GM23338 (cell line): ENCODE data around the gene TNFSF12. TPM values are rescaled to one million over a fixed set of nuclear protein-coding genes. Genes with fewer than 3 reads are reported as not detected.

Experiments used
- ATAC-seq: fragments of 200-7000 bp; cut with Tn5 transposase; 3 replicates; pipeline ENCODE4 v1.9.1; 2020
- DNase-seq: peaks from one replicate; pipeline ENCODE4 v3.0.0-alpha.2; 2015; ENCODE audit warnings: low spot score
- H2AFZ ChIP-seq: fragments of 200-600 bp; sonication (generic); 2 replicates; pipeline ENCODE4 v1.8.0; 2016; ENCODE audit warnings: antibody characterized with exemption, mild to moderate bottlenecking, moderate library complexity
- H3F3A ChIP-seq: fragments of 200-600 bp; sonication (generic); replicated peaks from 2 replicates; pipeline ENCODE4 v1.8.0; 2017; ENCODE audit warnings: antibody characterized with exemption, mixed run types, low read depth
- H3K27ac ChIP-seq: fragments of 200-600 bp; sonication (generic); 2 replicates; pipeline ENCODE4 v1.6.1; 2016; ENCODE audit warnings: low read depth
- H3K27me3 ChIP-seq: fragments of 200-600 bp; sonication (generic); 2 replicates; pipeline ENCODE4 v1.8.0; 2016; ENCODE audit warnings: mild to moderate bottlenecking, mixed run types, moderate library complexity; ENCODE audit not compliant: insufficient read depth
- H3K36me3 ChIP-seq: fragments of 200-600 bp; sonication (generic); 2 replicates; pipeline ENCODE4 v1.8.0; 2016; ENCODE audit warnings: mild to moderate bottlenecking; ENCODE audit not compliant: insufficient read depth
- H3K4me1 ChIP-seq: fragments of 200-600 bp; sonication (generic); 2 replicates; pipeline ENCODE4 v1.8.0; 2016; ENCODE audit warnings: mild to moderate bottlenecking, moderate library complexity; ENCODE audit not compliant: insufficient read depth
- H3K4me2 ChIP-seq: fragments of 200-600 bp; sonication (generic); 2 replicates; pipeline ENCODE4 v1.7.1; 2017; ENCODE audit warnings: mixed run types
- H3K4me3 ChIP-seq: fragments of 200-600 bp; sonication (generic); 2 replicates; pipeline ENCODE4 v1.6.1; 2016; ENCODE audit warnings: mixed run types
- H3K79me2 ChIP-seq: fragments of 200-600 bp; sonication (generic); replicated peaks from 2 replicates; pipeline ENCODE4 v1.8.0; 2017; ENCODE audit warnings: mild to moderate bottlenecking; ENCODE audit not compliant: insufficient read depth
- H3K9me2 ChIP-seq: fragments of 200-600 bp; sonication (generic); 2 replicates; pipeline ENCODE4 v1.8.0; 2017; ENCODE audit not compliant: insufficient read depth
- H4K20me1 ChIP-seq: fragments of 200-600 bp; sonication (generic); replicated peaks from 2 replicates; pipeline ENCODE4 v1.8.0; 2017; ENCODE audit warnings: mild to moderate bottlenecking; ENCODE audit not compliant: insufficient read depth
- H3K27ac Mint-ChIP-seq: 2 replicates; pipeline ENCODE4 v1.8.0; 2020; ENCODE audit warnings: inconsistent platforms, mild to moderate bottlenecking, moderate library complexity, mixed read lengths
- H3K27me3 Mint-ChIP-seq: 3 replicates; pipeline ENCODE4 v1.8.0; 2022; ENCODE audit warnings: low read depth, mild to moderate bottlenecking, moderate library complexity, mixed read lengths, inconsistent platforms; ENCODE audit not compliant: insufficient read depth, poor library complexity
- H3K36me3 Mint-ChIP-seq: 3 replicates; pipeline ENCODE4 v1.8.0; 2021; ENCODE audit warnings: low read depth, mild to moderate bottlenecking, inconsistent platforms, moderate library complexity, mixed read lengths
- H3K4me1 Mint-ChIP-seq: 3 replicates; pipeline ENCODE4 v1.8.0; 2020; ENCODE audit warnings: mild to moderate bottlenecking, inconsistent platforms, mixed read lengths
- H3K4me3 Mint-ChIP-seq: 3 replicates; pipeline ENCODE4 v1.8.0; 2021; ENCODE audit warnings: moderate library complexity, mild to moderate bottlenecking, inconsistent platforms, mixed read lengths
- H3K9me3 Mint-ChIP-seq: 3 replicates; pipeline ENCODE4 v1.8.0; 2020; ENCODE audit warnings: moderate library complexity, mild to moderate bottlenecking, inconsistent platforms, mixed read lengths
- CREB1 ChIP-seq: fragments of 250-450 bp; sonication (Bioruptor Pico); IDR thresholded peaks from 2 replicates; pipeline ENCODE4 v1.5.0; 2020; ENCODE audit warnings: low read depth, mild to moderate bottlenecking, moderate library complexity
- EZH2 ChIP-seq: fragments of 200-600 bp; sonication (generic); IDR thresholded peaks from one replicate; pipeline ENCODE4 v1.8.0; 2017; ENCODE audit warnings: antibody characterized with exemption, mild to moderate bottlenecking, low read depth; ENCODE audit not compliant: unreplicated experiment
- EZH2phosphoT487 ChIP-seq: fragments of 200-600 bp; sonication (generic); IDR thresholded peaks from one replicate; pipeline ENCODE4 v1.8.1; 2018; ENCODE audit warnings: antibody characterized with exemption; ENCODE audit not compliant: unreplicated experiment
- JUNB ChIP-seq: IDR thresholded peaks from one replicate; pipeline ENCODE4 v1.6.1; 2016; ENCODE audit warnings: antibody characterized with exemption; ENCODE audit not compliant: unreplicated experiment
- NANOG ChIP-seq: IDR thresholded peaks from 2 replicates; pipeline ENCODE4 v1.6.1; 2016; ENCODE audit warnings: antibody characterized with exemption, borderline replicate concordance
- POLR2AphosphoS5 ChIP-seq: IDR thresholded peaks from 2 replicates; pipeline ENCODE4 v1.6.1; 2016; ENCODE audit warnings: antibody characterized with exemption, low read depth
- STAT1 ChIP-seq: IDR thresholded peaks from one replicate; pipeline ENCODE4 v1.6.1; 2016; ENCODE audit warnings: antibody characterized with exemption; ENCODE audit not compliant: unreplicated experiment
- ZNF114 ChIP-seq: fragments of 250-450 bp; sonication (Bioruptor Pico); IDR thresholded peaks from 2 replicates; pipeline ENCODE4 v1.5.0; 2020; ENCODE audit warnings: mild to moderate bottlenecking, moderate library complexity
- ZNF331 ChIP-seq: fragments of 250-450 bp; sonication (Bioruptor Pico); IDR thresholded peaks from 2 replicates; pipeline ENCODE4 v1.5.0; 2020; ENCODE audit warnings: low read depth, mild to moderate bottlenecking, moderate library complexity
- ZNF462 ChIP-seq: fragments of 250-450 bp; sonication (Bioruptor Pico); IDR thresholded peaks from 2 replicates; pipeline ENCODE4 v1.5.0; 2020; ENCODE audit warnings: mild to moderate bottlenecking, moderate library complexity
- polyA plus RNA-seq: library from polyadenylated mRNA; unstranded; fragments of >200 nt; fragmentation: Nextera tagmentation; extraction: Ambion mirVana; gene quantifications from 2 replicates; pipeline ENCODE4 v1.2.1, GENCODE V29; 2016
- total RNA-seq: library from RNA; depleted of rRNA; stranded (reverse); fragments of >200 nt; shearing (Covaris generic); gene quantifications from 2 replicates; pipeline ENCODE4 v1.2.3, GENCODE V29; 2014
- TF ChIP-seq, protein P1 (sequence below): IDR thresholded peaks from 2 replicates; pipeline ENCODE4 v1.6.1; 2016; ENCODE audit warnings: antibody characterized with exemption
- TF ChIP-seq, protein P2 (sequence below): IDR thresholded peaks from one replicate; pipeline ENCODE4 v1.6.1; 2018; ENCODE audit warnings: antibody characterized with exemption; ENCODE audit not compliant: unreplicated experiment
- TF ChIP-seq, protein P3 (sequence below), 2 experiments: fragments of 200-600 bp in 1 of 2; sonication (generic) in 1 of 2; conservative IDR thresholded peaks; 2 replicates each; pipeline versions ENCODE4 v1.5.1 to v1.6.1; 2016 to 2017; ENCODE audit warnings: antibody characterized with exemption in 2 of 2, low read depth in 2 of 2, mild to moderate bottlenecking in 2 of 2, moderate library complexity in 1 of 2

TNFSF12 gene
- total and polyA plus RNA-seq, 2 experiments from 2014 or later, result 3.5 to 6.0 TPM

DNA sequence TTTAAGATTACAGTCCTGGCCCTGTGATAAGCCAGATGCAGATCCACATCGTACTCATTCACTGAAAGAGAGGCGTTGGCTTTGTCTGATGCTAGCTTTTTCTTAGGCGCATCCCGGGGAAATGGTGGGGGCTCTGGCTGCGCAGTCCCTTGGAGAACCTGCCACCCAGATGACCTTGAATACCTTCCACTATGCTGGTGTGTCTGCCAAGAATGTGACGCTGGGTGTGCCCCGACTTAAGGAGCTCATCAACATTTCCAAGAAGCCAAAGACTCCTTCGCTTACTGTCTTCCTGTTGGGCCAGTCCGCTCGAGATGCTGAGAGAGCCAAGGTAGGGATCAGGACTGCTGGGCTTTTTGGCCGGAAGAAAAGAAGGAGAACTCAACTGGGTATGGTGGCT, 40.7 kb upstream of the TNFSF12 start:
- Mint-ChIP-seq H3K27me3 (peaks cover 9% of the 10 kb centered on the region), H3K27ac (no peak overlapping the region), H3K36me3 (peaks cover 96% of the 10 kb centered on the region), H3K9me3 (no peaks in the 10 kb centered on the region; the same call in 2 of the 3 replicates), H3K4me3 (no peak overlapping the region), H3K4me1 (no peaks in the 10 kb centered on the region)
- Histone ChIP-seq H3K4me1 (no peaks in the 10 kb centered on the region), H3K4me3 (no peak overlapping the region), H3K4me2 (no peak overlapping the region), H3F3A (peaks cover 2% of the 10 kb centered on the region; the same call in 1 of the 2 replicates), H3K27me3 (no peaks in the 10 kb centered on the region), H3K79me2 (no peaks in the 10 kb centered on the region; the same call in 1 of the 2 replicates), H4K20me1 (0 out of 2 replicates have a peak, but pooled peaks cover 2% of the 10 kb centered on the region), H2AFZ (no peak overlapping the region), H3K9me2 (no peaks in the 10 kb centered on the region), H3K27ac (no peak overlapping the region), H3K36me3 (peaks cover 45% of the 10 kb centered on the region)
- ATAC-seq (no peak), DNase-seq (no peak)
- TF ChIP-seq POLR2AphosphoS5 (no peak), EZH2 (no peak), ZNF114 (CRISPR knock-in tag) (no peak), ZNF331 (CRISPR knock-in tag) (no peak), EZH2phosphoT487 (no peak), CREB1 (CRISPR knock-in tag) (no peak), ZNF462 (CRISPR knock-in tag) (no peak), NANOG (no peak), STAT1 (no peak), JUNB (no peak)
- TF ChIP-seq, protein P1, sequence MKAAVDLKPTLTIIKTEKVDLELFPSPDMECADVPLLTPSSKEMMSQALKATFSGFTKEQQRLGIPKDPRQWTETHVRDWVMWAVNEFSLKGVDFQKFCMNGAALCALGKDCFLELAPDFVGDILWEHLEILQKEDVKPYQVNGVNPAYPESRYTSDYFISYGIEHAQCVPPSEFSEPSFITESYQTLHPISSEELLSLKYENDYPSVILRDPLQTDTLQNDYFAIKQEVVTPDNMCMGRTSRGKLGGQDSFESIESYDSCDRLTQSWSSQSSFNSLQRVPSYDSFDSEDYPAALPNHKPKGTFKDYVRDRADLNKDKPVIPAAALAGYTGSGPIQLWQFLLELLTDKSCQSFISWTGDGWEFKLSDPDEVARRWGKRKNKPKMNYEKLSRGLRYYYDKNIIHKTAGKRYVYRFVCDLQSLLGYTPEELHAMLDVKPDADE, result no peak
- TF ChIP-seq, protein P2, sequence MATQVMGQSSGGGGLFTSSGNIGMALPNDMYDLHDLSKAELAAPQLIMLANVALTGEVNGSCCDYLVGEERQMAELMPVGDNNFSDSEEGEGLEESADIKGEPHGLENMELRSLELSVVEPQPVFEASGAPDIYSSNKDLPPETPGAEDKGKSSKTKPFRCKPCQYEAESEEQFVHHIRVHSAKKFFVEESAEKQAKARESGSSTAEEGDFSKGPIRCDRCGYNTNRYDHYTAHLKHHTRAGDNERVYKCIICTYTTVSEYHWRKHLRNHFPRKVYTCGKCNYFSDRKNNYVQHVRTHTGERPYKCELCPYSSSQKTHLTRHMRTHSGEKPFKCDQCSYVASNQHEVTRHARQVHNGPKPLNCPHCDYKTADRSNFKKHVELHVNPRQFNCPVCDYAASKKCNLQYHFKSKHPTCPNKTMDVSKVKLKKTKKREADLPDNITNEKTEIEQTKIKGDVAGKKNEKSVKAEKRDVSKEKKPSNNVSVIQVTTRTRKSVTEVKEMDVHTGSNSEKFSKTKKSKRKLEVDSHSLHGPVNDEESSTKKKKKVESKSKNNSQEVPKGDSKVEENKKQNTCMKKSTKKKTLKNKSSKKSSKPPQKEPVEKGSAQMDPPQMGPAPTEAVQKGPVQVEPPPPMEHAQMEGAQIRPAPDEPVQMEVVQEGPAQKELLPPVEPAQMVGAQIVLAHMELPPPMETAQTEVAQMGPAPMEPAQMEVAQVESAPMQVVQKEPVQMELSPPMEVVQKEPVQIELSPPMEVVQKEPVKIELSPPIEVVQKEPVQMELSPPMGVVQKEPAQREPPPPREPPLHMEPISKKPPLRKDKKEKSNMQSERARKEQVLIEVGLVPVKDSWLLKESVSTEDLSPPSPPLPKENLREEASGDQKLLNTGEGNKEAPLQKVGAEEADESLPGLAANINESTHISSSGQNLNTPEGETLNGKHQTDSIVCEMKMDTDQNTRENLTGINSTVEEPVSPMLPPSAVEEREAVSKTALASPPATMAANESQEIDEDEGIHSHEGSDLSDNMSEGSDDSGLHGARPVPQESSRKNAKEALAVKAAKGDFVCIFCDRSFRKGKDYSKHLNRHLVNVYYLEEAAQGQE, result no peak
- TF ChIP-seq, protein P3, sequence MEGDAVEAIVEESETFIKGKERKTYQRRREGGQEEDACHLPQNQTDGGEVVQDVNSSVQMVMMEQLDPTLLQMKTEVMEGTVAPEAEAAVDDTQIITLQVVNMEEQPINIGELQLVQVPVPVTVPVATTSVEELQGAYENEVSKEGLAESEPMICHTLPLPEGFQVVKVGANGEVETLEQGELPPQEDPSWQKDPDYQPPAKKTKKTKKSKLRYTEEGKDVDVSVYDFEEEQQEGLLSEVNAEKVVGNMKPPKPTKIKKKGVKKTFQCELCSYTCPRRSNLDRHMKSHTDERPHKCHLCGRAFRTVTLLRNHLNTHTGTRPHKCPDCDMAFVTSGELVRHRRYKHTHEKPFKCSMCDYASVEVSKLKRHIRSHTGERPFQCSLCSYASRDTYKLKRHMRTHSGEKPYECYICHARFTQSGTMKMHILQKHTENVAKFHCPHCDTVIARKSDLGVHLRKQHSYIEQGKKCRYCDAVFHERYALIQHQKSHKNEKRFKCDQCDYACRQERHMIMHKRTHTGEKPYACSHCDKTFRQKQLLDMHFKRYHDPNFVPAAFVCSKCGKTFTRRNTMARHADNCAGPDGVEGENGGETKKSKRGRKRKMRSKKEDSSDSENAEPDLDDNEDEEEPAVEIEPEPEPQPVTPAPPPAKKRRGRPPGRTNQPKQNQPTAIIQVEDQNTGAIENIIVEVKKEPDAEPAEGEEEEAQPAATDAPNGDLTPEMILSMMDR (conservative IDR thresholded peaks at IDR 0.05; ENCODE audit: low read depth in 2 of 2), result no peak
